Large intestine (tissue), 3 donors: Measurements from ENCODE around the gene SLC22A3. TPM values are rescaled to one million over a fixed set of nuclear protein-coding genes. Genes with fewer than 3 reads are reported as not detected.
"Not testable (repeated sequence)": the region's sequence is repeated elsewhere in the genome, so short reads cannot be mapped to it uniquely, and the experiment has no call there.

Experiments
- DNase-seq, 2 donors: peaks; one replicate each; pipeline versions ENCODE4 v3.0.0 to v3.0.0-alpha.2; 2013
- H3K27ac ChIP-seq: one replicate; pipeline ENCODE4 v1.5.1; 2013; ENCODE audit warnings: low read length
- H3K27me3 ChIP-seq: 2 replicates; pipeline ENCODE4 v1.6.1; 2013; ENCODE audit warnings: low read length; ENCODE audit not compliant: control insufficient read depth, insufficient read depth
- H3K36me3 ChIP-seq: 2 replicates; pipeline ENCODE4 v1.6.1; 2013; ENCODE audit warnings: low read length; ENCODE audit not compliant: control insufficient read depth, insufficient read depth
- H3K4me1 ChIP-seq: one replicate; pipeline ENCODE4 v1.6.1; 2013; ENCODE audit warnings: low read length; ENCODE audit not compliant: control insufficient read depth, insufficient read depth
- H3K4me3 ChIP-seq: one replicate; pipeline ENCODE4 v1.5.1; 2013; ENCODE audit warnings: low read length
- H3K9me3 ChIP-seq: one replicate; pipeline ENCODE4 v1.6.1; 2013; ENCODE audit warnings: mild to moderate bottlenecking, low read depth, low read length, moderate library complexity; ENCODE audit not compliant: control insufficient read depth
- WGBS: methylation state at CpG from one replicate; pipeline ENCODE4 v1.1.5; 2013; ENCODE audit warnings: low lambda C conversion rate; ENCODE audit not compliant: insufficient coverage; 5-methylcytosine and 5-hydroxymethylcytosine counted together
- polyA plus RNA-seq: library from polyadenylated mRNA; unstranded; fragments of 120-200 nt; gene quantifications from one replicate; pipeline ENCODE4 v1.2.1, GENCODE V29; 2013

SLC22A3 gene
- polyA plus RNA-seq, 1 donor = 2.5 TPM

DNA sequence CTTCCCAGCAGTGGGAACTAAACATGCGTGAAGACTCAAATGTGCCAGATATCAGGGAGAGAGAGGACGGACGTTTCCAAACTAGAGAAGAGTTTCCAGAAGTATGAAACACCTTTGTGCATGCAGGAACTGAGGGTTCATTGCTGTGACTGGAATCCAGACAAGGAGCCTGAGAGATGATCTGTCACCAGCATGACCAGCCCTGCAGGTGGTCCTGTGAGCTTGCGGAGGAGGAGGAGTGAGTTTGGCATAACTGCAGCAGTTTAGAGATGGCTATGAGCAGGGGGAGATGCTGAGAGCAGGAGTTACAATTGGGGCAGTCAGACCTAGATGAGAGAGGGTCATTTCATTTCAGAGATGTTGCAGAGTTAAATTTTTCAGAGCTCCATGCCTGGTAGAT lies 89.6 kb downstream of the SLC22A3 start:
- Histone ChIP-seq H3K27ac (no peak overlapping the region), H3K4me3 (no peak overlapping the region), H3K27me3 (no peaks in the 10 kb centered on the region), H3K4me1 (no peaks in the 10 kb centered on the region), H3K9me3 (no peaks in the 10 kb centered on the region), H3K36me3 (no peaks in the 10 kb centered on the region)
- WGBS = no CpG with 5 or more reads among the region's 4 CpGs
- DNase-seq = no peak

DNA sequence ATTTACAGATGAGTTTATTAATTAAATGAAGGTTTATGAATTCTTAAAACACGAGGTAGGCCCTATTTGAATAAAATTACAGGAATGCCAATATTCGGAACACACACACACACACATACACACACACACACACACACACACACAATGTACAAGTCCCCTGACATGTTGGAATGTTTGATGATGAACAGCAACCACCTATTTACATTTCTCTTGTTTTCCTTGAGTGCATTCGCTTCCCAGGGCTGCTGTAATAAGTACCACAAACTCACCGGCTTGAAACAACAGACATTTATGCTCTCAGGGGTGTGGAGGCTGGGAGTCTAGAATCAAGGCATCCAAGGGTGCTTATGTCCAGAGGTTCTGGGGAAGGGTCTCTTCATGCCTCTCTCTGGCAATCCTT lies 90.3 kb downstream of the SLC22A3 start:
- H3K27ac ChIP-seq = no peak overlapping the region

DNA sequence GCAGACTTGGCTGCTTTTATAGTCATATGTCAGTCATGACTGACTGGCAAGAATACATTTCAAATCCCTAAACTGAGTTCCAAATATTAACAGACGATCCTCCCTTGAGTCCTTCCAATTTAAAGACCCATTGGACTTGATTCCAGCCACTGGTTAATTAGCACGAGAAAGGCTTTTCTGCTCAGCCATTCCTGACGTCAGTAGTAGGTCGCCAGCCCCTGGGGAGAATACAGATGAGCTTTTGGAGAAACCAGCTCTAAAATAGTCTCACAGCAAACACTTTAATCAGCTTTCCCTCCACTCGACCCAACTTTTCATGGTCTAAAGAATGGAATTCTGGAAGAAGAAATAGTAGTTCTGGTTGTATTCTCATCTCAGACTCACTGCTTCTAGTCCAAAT lies 91.6 kb downstream of the SLC22A3 start:
- no peak overlapping the region for H3K27ac ChIP-seq
- H3K4me1 ChIP-seq = no peaks in the 10 kb centered on the region
- no peaks in the 10 kb centered on the region for H3K9me3 ChIP-seq
- no peak for DNase-seq
- H3K36me3 ChIP-seq = no peaks in the 10 kb centered on the region
- WGBS = 85% methylated on average over 3 of the region's 5 CpGs
- H3K4me3 ChIP-seq = no peak overlapping the region
- no peaks in the 10 kb centered on the region for H3K27me3 ChIP-seq

More for the DNA sequence above, 90.3 kb downstream of the SLC22A3 start:
- H3K27me3 ChIP-seq = no peaks in the 10 kb centered on the region
- no CpG with 5 or more reads among the region's 4 CpGs for WGBS
- H3K36me3 ChIP-seq = no peaks in the 10 kb centered on the region
- no peaks in the 10 kb centered on the region for H3K4me1 ChIP-seq
- DNase-seq = no peak
- H3K9me3 ChIP-seq = no peaks in the 10 kb centered on the region
- H3K4me3 ChIP-seq = no peak overlapping the region

DNA sequence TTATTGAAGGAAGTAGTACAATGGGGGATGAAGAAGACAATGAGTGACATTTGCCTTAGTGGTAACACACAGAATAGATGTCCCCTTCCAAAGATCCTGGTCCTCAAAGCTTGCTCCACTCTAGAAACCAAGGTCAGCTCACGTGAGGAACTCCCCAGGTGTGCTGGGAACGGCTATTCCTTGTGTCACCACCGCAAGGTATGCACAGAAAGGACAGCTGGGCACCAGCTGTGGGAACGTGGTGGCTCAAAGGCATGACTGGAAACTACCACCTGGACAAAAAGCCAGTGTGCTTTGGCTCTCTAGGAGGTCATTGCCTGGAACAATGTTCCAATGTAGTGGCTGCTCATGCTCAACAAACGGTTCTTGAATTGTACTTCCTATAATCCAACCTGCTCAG lies 94.0 kb downstream of the SLC22A3 start:
- Histone ChIP-seq H3K4me1 (no peaks in the 10 kb centered on the region), H3K9me3 (no peaks in the 10 kb centered on the region), H3K27me3 (no peaks in the 10 kb centered on the region), H3K36me3 (no peaks in the 10 kb centered on the region), H3K4me3 (no peak overlapping the region), H3K27ac (no peak overlapping the region)
- no peak for DNase-seq
- WGBS = no CpG with 5 or more reads among the region's 5 CpGs

DNA sequence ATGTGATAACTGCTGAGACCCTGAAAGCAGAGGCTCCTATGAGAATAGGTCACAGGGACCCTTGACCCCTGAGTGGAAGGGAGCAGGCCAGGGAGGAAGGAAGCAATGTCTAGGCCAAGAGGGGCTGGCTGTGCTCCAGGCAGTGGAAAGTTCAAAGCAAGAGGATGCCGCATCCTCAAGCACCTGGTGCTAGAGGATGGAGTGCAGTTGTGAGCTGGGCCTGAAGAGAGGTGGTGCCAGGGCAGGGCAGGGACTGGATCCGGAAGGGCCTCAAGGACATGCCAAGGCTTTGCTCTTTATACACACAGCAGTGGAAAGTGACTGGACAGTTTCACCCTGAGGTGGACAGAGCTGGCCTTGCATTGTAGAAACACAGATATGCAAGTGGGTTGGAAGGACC lies 97.0 kb downstream of the SLC22A3 start:
- H3K27ac ChIP-seq = no peak overlapping the region
- H3K4me3 ChIP-seq = no peak overlapping the region
- no peaks in the 10 kb centered on the region for H3K4me1 ChIP-seq
- DNase-seq = no peak
- no peaks in the 10 kb centered on the region for H3K9me3 ChIP-seq
- no CpG with 5 or more reads among the region's 2 CpGs for WGBS
- H3K27me3 ChIP-seq = no peaks in the 10 kb centered on the region
- H3K36me3 ChIP-seq = no peaks in the 10 kb centered on the region

DNA sequence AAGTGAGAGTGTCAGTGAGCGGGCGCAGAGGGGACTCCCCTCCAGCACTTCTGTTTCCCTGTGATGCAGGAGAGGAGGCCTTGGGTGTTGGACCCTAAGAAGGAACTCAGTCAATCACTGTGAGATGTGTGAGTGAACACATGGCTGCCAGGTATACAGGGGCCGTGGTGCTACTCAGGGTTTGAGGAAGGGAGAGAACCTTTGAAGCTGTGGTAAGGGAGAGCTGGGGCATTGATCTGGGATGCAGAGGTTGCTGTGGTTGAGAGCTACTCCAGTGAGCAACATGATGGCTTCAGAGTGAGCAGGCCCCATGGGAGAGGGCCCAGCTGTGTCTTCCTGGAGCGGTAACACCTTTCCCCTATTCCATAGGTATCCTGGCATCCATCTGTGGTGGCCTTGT lies 99.2 kb downstream of the SLC22A3 start:
- no peaks in the 10 kb centered on the region for H3K36me3 ChIP-seq
- no CpG with 5 or more reads among the region's 4 CpGs for whole genome bisulfite sequencing
- no peaks in the 10 kb centered on the region for H3K4me1 ChIP-seq
- no peak overlapping the region for H3K4me3 ChIP-seq
- no peak overlapping the region for H3K27ac ChIP-seq
- no peaks in the 10 kb centered on the region for H3K9me3 ChIP-seq
- no peak for DNase-seq
- H3K27me3 ChIP-seq = no peaks in the 10 kb centered on the region

DNA sequence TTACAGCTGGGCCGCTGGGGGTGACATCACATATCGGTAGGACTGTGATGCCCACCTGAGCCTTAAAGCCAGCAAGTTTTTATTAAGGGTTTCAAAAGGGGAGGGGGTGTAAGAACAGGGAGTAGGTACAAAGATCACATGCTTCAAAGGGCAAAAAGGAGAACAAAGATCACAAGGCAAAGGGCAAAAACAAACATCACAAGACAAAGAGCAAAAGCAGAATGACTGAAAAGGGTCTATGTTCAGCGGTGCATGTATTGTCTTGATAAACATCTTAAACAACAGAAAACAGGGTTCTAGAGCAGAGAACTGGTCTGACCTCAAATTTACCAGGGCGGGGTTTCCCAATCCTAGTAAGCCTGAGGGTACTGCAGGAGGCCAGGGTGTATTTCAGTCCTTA lies 101.6 kb downstream of the SLC22A3 start:
- WGBS = no CpG with 5 or more reads among the region's 4 CpGs
- not testable (repeated sequence) for H3K9me3 ChIP-seq, DNase-seq, H3K27ac ChIP-seq, H3K4me3 ChIP-seq, H3K4me1 ChIP-seq, H3K36me3 ChIP-seq, H3K27me3 ChIP-seq

DNA sequence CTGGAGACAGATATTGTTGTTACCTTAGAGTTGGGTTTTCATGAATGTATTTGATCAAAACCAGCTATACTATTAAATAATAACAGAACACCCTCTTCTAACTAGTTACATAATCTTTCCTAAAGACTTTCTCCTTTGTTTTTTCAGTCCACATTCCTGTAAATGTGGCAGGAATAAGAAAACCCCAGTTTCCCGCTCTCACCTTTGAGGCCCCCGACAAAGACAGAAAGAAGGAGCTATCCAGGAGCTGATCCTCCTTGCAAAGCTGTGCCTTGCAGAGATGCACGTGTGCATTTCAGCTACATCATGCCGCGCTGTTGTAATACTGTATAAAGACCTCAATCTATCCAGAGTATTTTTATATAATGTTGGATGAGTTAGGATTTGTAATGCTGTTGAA lies 102.7 kb downstream of the SLC22A3 start:
- DNase-seq = no peak

DNA sequence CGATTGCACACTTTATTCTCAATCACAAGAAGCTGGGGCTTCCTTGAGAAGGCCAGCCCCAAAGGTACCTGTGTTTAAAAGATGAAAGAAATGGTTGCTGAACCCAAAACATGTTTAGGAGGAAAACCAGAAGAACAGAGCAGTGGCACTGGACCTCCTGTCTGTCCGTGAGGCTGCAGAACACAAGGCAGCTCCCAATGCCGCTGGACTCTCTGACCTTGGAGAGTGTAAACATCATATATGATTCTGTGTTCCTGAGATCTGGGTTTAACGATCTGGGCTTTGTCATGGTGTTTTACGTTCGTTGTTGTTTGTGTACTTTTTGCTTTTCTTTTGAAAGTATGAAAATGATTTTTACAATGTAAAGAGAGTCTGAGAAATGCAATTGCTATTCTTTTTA lies 106.1 kb downstream of the SLC22A3 start:
- WGBS = no CpG with 5 or more reads among the region's 6 CpGs
- Histone ChIP-seq H3K36me3 (no peaks in the 10 kb centered on the region), H3K27me3 (no peaks in the 10 kb centered on the region), H3K9me3 (no peaks in the 10 kb centered on the region), H3K4me3 (no peak overlapping the region), H3K4me1 (peaks cover 5% of the 10 kb centered on the region), H3K27ac (no peak overlapping the region)
- no peak for DNase-seq

More for the DNA sequence above, 102.7 kb downstream of the SLC22A3 start:
- H3K27me3 ChIP-seq = no peaks in the 10 kb centered on the region
- WGBS = no CpG with 5 or more reads among the region's 5 CpGs
- no peaks in the 10 kb centered on the region for H3K36me3 ChIP-seq
- no peak overlapping the region for H3K27ac ChIP-seq
- no peaks in the 10 kb centered on the region for H3K9me3 ChIP-seq
- H3K4me3 ChIP-seq = no peak overlapping the region
- peaks cover 5% of the 10 kb centered on the region for H3K4me1 ChIP-seq

DNA sequence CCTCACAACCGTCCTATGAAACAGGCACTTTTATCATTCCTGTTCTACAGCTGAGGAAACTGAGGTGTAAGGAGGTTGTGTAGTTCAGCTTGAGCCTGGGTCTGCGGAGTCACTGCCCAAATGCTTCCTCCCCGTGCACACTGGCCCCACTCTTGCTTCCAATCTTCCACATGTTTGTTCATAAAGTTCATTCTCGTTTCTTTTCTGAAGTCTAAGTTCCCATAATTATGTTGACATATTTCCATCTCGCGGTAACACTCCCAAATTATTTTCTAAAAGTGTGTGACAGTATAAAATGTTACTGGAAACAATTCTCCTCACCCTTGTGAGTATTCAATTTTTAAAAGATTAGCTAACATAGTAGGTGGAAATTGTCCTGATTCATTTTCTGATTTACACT lies 106.9 kb downstream of the SLC22A3 start:
- Histone ChIP-seq H3K36me3 (no peaks in the 10 kb centered on the region), H3K9me3 (no peaks in the 10 kb centered on the region), H3K27ac (no peak overlapping the region), H3K4me1 (peaks cover 5% of the 10 kb centered on the region), H3K4me3 (no peak overlapping the region), H3K27me3 (no peaks in the 10 kb centered on the region)
- no peak for DNase-seq
- 72% methylated on average over 3 of the region's 6 CpGs for WGBS

DNA sequence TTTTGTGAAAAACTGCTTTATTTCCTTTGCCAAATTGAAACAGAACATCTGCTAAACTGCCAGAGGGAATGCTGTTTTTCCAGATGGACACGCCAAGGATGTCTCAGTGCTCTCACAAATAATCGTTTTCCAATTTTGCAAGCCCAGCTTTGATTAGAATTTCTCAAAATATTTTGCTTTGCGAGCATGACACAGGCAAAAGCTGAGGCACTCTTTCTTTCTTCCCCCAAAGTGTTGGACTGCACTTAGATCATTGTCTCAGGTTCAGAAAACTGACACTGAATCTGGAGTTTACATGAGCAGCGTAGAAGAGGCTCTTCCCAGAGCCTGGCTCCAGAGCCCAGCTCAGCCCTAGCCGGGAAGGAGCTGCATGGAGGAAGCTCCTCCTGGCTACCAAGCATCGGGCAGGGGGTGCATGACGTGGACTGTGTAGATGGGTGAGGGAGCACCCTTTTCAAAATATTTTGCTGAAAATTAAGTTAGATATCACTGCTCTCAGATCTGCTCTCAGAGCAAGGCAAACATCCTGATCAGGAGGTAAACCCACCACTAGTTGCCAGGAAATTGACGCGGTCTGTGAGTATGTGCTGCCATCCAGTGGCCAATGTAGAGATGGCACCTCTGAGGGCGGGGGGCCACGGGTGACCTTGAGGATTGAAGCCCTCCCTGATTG lies 107.5 kb downstream of the SLC22A3 start:
- peak; percentile 22 to 64 for DNase-seq
- Histone ChIP-seq H3K36me3 (no peaks in the 10 kb centered on the region), H3K4me3 (no peak overlapping the region), H3K9me3 (no peaks in the 10 kb centered on the region), H3K4me1 (peaks cover 5% of the 10 kb centered on the region), H3K27me3 (no peaks in the 10 kb centered on the region), H3K27ac (no peak overlapping the region)
- WGBS = 92% methylated on average over 2 of the region's 11 CpGs
